Loucy (cell line): ENCODE measurements around the gene COLQ.

Experiments used
- H2AFZ ChIP-seq: fragments of 200-600 bp; sonication (generic); 2 replicates; pipeline ENCODE4 v1.6.0; 2016; ENCODE audit warnings: antibody characterized with exemption, mild to moderate bottlenecking, low read length, moderate library complexity
- H3F3A ChIP-seq: fragments of 200-600 bp; 2 replicates; pipeline ENCODE4 v1.6.0; 2016; ENCODE audit warnings: antibody characterized with exemption, low read depth, mild to moderate bottlenecking
- H3K27me3 ChIP-seq: fragments of 200-600 bp; sonication (generic); 2 replicates; pipeline ENCODE4 v1.6.1; 2014; ENCODE audit warnings: low read length, mild to moderate bottlenecking; ENCODE audit not compliant: insufficient read depth, poor library complexity, severe bottlenecking
- H3K36me3 ChIP-seq: fragments of 200-600 bp; sonication (generic); 2 replicates; pipeline ENCODE4 v1.6.1; 2016; ENCODE audit warnings: low read length; ENCODE audit not compliant: insufficient read depth
- H3K4me1 ChIP-seq: fragments of 200-600 bp; sonication (generic); 2 replicates; pipeline ENCODE4 v1.5.1; 2014; ENCODE audit warnings: low read length, mild to moderate bottlenecking; ENCODE audit not compliant: insufficient read depth, poor library complexity, severe bottlenecking
- H3K4me2 ChIP-seq: fragments of 200-600 bp; sonication (generic); 2 replicates; pipeline ENCODE4 v1.6.0; 2014; ENCODE audit warnings: antibody characterized with exemption, low read length, low read depth, mild to moderate bottlenecking; ENCODE audit not compliant: poor library complexity, severe bottlenecking
- H3K4me3 ChIP-seq: fragments of 200-600 bp; sonication (generic); 2 replicates; pipeline ENCODE4 v1.5.1; 2014; ENCODE audit warnings: low read length, mild to moderate bottlenecking, mixed read lengths; ENCODE audit not compliant: poor library complexity, severe bottlenecking
- H3K79me2 ChIP-seq: fragments of 200-600 bp; sonication (generic); 2 replicates; pipeline ENCODE4 v1.6.1; 2014; ENCODE audit warnings: low read length; ENCODE audit not compliant: insufficient read depth
- H3K9ac ChIP-seq: fragments of 200-600 bp; sonication (generic); 2 replicates; pipeline ENCODE4 v1.6.0; 2014; ENCODE audit warnings: mild to moderate bottlenecking, low read depth, low read length, moderate library complexity; ENCODE audit not compliant: poor library complexity, severe bottlenecking
- H3K9me2 ChIP-seq: fragments of 200-600 bp; sonication (generic); replicated peaks from 2 replicates; pipeline ENCODE4 v1.6.1; 2016; ENCODE audit warnings: low read depth, low read length, mixed read lengths
- H3K9me3 ChIP-seq: fragments of 200-600 bp; sonication (generic); 2 replicates; pipeline ENCODE4 v1.6.1; 2014; ENCODE audit warnings: mild to moderate bottlenecking, antibody characterized with exemption, low read length, low read depth; ENCODE audit not compliant: insufficient read depth
- H4K20me1 ChIP-seq: fragments of 200-600 bp; sonication (generic); 2 replicates; pipeline ENCODE4 v1.6.0; 2014; ENCODE audit warnings: antibody characterized with exemption, low read length, mild to moderate bottlenecking; ENCODE audit not compliant: insufficient read depth, poor library complexity, severe bottlenecking
- CTCF ChIP-seq: fragments of 200-600 bp; sonication (generic); conservative IDR thresholded peaks from 2 replicates; pipeline ENCODE4 v1.5.1; 2014; ENCODE audit warnings: mild to moderate bottlenecking, antibody characterized with exemption, low read length
- EZH2phosphoT487 ChIP-seq: fragments of 200-600 bp; IDR thresholded peaks from 2 replicates; pipeline ENCODE4 v1.6.1; 2018; ENCODE audit warnings: antibody characterized with exemption, mild to moderate bottlenecking, moderate library complexity, borderline replicate concordance

Gene COLQ

GRCh38 chr3:15506571-15506970 lies 14.9 kb downstream of the COLQ start:
- Histone ChIP-seq H3K4me2 (no peak overlapping the region), H3K4me3 (no peak overlapping the region), H3K4me1 (no peaks in the 10 kb centered on the region), H4K20me1 (no peaks in the 10 kb centered on the region), H3K79me2 (no peaks in the 10 kb centered on the region), H3F3A (no peaks in the 10 kb centered on the region), H2AFZ (no peak overlapping the region), H3K9me3 (no peaks in the 10 kb centered on the region), H3K27me3 (no peaks in the 10 kb centered on the region), H3K9ac (no peak overlapping the region), H3K36me3 (no peaks in the 10 kb centered on the region), H3K9me2 (no peaks in the 10 kb centered on the region)
- no peak for TF ChIP-seq EZH2phosphoT487
- no peak for TF ChIP-seq CTCF

GRCh38 chr3:15505479-15506165 lies 15.9 kb downstream of the COLQ start:
- Histone ChIP-seq H2AFZ (no peak overlapping the region), H3K4me2 (no peak overlapping the region), H3K36me3 (no peaks in the 10 kb centered on the region), H3K4me1 (no peaks in the 10 kb centered on the region), H3K9ac (no peak overlapping the region), H4K20me1 (no peaks in the 10 kb centered on the region), H3K9me3 (no peaks in the 10 kb centered on the region), H3K79me2 (no peaks in the 10 kb centered on the region), H3K4me3 (no peak overlapping the region), H3F3A (no peaks in the 10 kb centered on the region), H3K27me3 (no peaks in the 10 kb centered on the region), H3K9me2 (no peaks in the 10 kb centered on the region)
- TF ChIP-seq EZH2phosphoT487 (no peak), CTCF (no peak)

- no peaks in the 10 kb centered on the region for H3K79me2 ChIP-seq
- TF ChIP-seq EZH2phosphoT487 (no peak), CTCF (no peak)
- no peaks in the 10 kb centered on the region for H3K27me3 ChIP-seq
- H4K20me1 ChIP-seq, result no peaks in the 10 kb centered on the region
- H3K9ac ChIP-seq, result no peak overlapping the region
- H3K4me3 ChIP-seq, result no peak overlapping the region
- no peak overlapping the region for H2AFZ ChIP-seq
- H3K9me3 ChIP-seq, result no peaks in the 10 kb centered on the region
- no peak overlapping the region for H3K4me2 ChIP-seq
- no peaks in the 10 kb centered on the region for H3K9me2 ChIP-seq
- H3K4me1 ChIP-seq, result peaks cover 1% of the 10 kb centered on the region
- no peaks in the 10 kb centered on the region for H3F3A ChIP-seq
- H3K36me3 ChIP-seq, result no peaks in the 10 kb centered on the region
Measured at GRCh38 chr3:15502616-15503015, 18.9 kb downstream of the COLQ start.
